ENCODE measurements around the gene GGTLC1.

GGTLC1 gene

GRCh38 chr20:23938118-23938438, 50.5 kb downstream of the GGTLC1 start:
- TF ChIP-seq CTCF (IDR thresholded peaks at IDR 0.05; ENCODE audit: insufficient read depth, low read length, missing control alignments), result no peak
- ChIA-PET CTCF (interaction anchor here (0.6 to 2.1 kb wide), 12 partner anchors 12 to 1055 kb away, joined by 3 to 10 read pairs (median 4); no protein-coding TSS in a partner anchor), POLR2A (no interaction called here)
- no peak overlapping the region for H3K4me3 ChIP-seq (ENCODE audit: low read depth, low read length)
- DNase-seq (ENCODE audit: low read depth, low spot score), result no peak

DNA sequence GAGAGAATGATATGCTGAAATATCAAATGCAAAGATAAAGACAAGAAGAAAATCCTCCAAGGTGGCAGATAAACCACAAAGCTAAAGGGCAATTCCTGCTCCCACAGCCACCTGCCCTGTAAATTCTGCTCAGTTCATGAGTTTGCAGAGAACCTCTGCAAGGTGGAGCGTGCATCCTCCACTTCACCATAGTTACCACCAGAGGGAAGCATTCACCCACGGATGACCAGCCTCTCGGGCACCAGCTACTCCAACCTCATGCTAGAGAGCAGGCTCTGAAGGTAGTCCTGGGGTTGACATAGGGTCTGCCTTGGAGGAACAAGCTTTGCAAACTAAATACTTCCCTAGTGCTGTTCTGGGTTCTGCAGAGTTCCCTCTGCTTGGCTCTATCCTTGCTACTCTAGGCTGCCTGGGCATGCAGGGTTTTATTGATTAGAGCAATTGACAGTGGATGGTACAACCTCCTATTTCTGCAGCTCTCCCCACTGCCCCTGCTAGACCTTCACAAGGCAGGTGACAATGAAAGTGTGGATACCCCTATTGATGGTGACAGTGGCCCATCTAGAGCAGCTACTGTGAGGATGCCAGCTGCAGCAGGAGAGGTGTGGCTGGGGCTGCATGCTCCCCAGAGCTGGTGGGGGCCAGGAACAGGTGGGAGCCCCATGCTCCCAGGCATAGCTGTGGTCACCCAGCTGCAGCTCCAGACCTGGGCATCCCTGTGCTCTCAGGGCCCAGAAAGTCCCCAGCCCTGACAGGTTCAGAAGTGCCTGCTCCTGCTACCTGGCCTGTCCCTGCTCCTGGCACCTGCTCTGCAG, 51.1 kb downstream of the GGTLC1 start:
- ChIA-PET POLR2A (no interaction called here), CTCF (interaction anchor here (0.6 to 2.1 kb wide), 16 partner anchors 10 to 1056 kb away, joined by 3 to 10 read pairs (median 4); partner anchors contain the start of gene APMAP)
- H3K4me3 ChIP-seq (ENCODE audit: low read depth, low read length), result no peak overlapping the region
- peak; percentile 9 for DNase-seq (ENCODE audit: low read depth, low spot score)
- peak; percentile 75 for TF ChIP-seq CTCF (IDR thresholded peaks at IDR 0.05; ENCODE audit: insufficient read depth, low read length, missing control alignments)
